ENCODE measurements around the gene SMARCAD1. TPM values are rescaled to one million over a fixed set of nuclear protein-coding genes. Genes with fewer than 3 reads are reported as not detected.
A peak's percentile ranks its signal among the peaks of the same experiment; 100 is the strongest.

Gene SMARCAD1
- total and polyA plus RNA-seq, 9 of the 15 experiments (the other 6 are each of a cell fraction or from before 2014, with no cell fraction given) = 11.2 to 52.2 (median 34.6) TPM

DNA sequence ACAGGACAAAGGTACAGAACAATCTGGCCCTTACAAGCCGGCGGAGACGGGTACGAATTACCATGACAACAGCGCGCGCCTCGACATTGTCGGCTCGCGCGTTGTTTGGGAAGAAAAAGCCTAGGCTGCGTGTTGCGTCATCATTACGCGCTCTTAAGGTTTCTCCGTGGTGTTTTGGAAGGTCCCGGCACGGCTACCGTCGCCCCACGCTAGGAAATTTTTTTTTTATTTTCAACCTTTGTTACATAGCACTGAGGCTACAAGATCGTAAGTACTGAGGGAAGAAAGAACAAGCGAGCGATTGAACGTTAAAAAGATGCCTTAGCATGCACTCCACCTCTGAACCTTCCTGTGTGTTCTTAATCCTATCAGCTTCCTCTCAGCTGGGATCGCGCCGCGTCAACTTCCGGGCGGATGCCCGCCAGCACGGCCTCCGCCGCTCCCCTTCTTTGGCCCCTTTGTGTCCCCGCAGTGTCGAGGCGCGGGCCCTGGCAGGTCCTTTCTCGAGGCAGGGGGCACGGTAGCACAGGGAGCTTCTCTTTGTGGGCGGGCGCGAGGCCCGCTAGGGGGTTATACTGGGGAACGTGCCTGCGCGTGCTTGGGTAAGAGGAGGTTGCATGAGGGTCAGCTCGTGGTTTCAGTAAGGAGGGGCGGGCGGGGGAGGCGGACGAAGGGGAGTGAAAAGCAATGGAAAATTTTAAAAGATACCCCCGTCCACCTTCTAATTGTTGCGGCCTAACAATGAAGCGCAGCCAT, at the start of gene SMARCAD1 (continued):
- TF ChIP-seq, protein P1, sequence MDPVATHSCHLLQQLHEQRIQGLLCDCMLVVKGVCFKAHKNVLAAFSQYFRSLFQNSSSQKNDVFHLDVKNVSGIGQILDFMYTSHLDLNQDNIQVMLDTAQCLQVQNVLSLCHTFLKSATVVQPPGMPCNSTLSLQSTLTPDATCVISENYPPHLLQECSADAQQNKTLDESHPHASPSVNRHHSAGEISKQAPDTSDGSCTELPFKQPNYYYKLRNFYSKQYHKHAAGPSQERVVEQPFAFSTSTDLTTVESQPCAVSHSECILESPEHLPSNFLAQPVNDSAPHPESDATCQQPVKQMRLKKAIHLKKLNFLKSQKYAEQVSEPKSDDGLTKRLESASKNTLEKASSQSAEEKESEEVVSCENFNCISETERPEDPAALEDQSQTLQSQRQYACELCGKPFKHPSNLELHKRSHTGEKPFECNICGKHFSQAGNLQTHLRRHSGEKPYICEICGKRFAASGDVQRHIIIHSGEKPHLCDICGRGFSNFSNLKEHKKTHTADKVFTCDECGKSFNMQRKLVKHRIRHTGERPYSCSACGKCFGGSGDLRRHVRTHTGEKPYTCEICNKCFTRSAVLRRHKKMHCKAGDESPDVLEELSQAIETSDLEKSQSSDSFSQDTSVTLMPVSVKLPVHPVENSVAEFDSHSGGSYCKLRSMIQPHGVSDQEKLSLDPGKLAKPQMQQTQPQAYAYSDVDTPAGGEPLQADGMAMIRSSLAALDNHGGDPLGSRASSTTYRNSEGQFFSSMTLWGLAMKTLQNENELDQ (CRISPR knock-in tag; IDR thresholded peaks at IDR 0.05; ENCODE audit: borderline replicate concordance) = no peak
- TF ChIP-seq, protein P2, sequence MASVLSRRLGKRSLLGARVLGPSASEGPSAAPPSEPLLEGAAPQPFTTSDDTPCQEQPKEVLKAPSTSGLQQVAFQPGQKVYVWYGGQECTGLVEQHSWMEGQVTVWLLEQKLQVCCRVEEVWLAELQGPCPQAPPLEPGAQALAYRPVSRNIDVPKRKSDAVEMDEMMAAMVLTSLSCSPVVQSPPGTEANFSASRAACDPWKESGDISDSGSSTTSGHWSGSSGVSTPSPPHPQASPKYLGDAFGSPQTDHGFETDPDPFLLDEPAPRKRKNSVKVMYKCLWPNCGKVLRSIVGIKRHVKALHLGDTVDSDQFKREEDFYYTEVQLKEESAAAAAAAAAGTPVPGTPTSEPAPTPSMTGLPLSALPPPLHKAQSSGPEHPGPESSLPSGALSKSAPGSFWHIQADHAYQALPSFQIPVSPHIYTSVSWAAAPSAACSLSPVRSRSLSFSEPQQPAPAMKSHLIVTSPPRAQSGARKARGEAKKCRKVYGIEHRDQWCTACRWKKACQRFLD (CRISPR knock-in tag; IDR thresholded peaks at IDR 0.05) = peak; percentile 53; the same call in 1 of the 2 replicates
- TF ChIP-seq STAT5B (CRISPR knock-in tag; IDR thresholded peaks at IDR 0.05) = no peak
- TF ChIP-seq BHLHE40 (IDR thresholded peaks at IDR 0.05; ENCODE audit: low read length) = peak; percentile 82
- peak; percentile 55 to 66 for TF ChIP-seq NRF1 (conservative IDR thresholded peaks at IDR 0.05 in 1 of 2, IDR thresholded peaks at IDR 0.05 in 1 of 2)
- peak in 1 of 2 experiments; percentile 85; a peak in 2 of 4 replicates for TF ChIP-seq CSDE1 (IDR thresholded peaks at IDR 0.05)
- TF ChIP-seq SMARCC2 (IDR thresholded peaks at IDR 0.05; ENCODE audit: low read depth) = no peak; the same call in 1 of the 2 replicates
- TF ChIP-seq, protein P3, sequence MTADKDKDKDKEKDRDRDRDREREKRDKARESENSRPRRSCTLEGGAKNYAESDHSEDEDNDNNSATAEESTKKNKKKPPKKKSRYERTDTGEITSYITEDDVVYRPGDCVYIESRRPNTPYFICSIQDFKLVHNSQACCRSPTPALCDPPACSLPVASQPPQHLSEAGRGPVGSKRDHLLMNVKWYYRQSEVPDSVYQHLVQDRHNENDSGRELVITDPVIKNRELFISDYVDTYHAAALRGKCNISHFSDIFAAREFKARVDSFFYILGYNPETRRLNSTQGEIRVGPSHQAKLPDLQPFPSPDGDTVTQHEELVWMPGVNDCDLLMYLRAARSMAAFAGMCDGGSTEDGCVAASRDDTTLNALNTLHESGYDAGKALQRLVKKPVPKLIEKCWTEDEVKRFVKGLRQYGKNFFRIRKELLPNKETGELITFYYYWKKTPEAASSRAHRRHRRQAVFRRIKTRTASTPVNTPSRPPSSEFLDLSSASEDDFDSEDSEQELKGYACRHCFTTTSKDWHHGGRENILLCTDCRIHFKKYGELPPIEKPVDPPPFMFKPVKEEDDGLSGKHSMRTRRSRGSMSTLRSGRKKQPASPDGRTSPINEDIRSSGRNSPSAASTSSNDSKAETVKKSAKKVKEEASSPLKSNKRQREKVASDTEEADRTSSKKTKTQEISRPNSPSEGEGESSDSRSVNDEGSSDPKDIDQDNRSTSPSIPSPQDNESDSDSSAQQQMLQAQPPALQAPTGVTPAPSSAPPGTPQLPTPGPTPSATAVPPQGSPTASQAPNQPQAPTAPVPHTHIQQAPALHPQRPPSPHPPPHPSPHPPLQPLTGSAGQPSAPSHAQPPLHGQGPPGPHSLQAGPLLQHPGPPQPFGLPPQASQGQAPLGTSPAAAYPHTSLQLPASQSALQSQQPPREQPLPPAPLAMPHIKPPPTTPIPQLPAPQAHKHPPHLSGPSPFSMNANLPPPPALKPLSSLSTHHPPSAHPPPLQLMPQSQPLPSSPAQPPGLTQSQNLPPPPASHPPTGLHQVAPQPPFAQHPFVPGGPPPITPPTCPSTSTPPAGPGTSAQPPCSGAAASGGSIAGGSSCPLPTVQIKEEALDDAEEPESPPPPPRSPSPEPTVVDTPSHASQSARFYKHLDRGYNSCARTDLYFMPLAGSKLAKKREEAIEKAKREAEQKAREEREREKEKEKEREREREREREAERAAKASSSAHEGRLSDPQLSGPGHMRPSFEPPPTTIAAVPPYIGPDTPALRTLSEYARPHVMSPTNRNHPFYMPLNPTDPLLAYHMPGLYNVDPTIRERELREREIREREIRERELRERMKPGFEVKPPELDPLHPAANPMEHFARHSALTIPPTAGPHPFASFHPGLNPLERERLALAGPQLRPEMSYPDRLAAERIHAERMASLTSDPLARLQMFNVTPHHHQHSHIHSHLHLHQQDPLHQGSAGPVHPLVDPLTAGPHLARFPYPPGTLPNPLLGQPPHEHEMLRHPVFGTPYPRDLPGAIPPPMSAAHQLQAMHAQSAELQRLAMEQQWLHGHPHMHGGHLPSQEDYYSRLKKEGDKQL (CRISPR knock-in tag; IDR thresholded peaks at IDR 0.05; ENCODE audit: borderline replicate concordance) = no peak
- TF ChIP-seq EHMT2 (IDR thresholded peaks at IDR 0.05) = no peak
- TF ChIP-seq, protein P4, sequence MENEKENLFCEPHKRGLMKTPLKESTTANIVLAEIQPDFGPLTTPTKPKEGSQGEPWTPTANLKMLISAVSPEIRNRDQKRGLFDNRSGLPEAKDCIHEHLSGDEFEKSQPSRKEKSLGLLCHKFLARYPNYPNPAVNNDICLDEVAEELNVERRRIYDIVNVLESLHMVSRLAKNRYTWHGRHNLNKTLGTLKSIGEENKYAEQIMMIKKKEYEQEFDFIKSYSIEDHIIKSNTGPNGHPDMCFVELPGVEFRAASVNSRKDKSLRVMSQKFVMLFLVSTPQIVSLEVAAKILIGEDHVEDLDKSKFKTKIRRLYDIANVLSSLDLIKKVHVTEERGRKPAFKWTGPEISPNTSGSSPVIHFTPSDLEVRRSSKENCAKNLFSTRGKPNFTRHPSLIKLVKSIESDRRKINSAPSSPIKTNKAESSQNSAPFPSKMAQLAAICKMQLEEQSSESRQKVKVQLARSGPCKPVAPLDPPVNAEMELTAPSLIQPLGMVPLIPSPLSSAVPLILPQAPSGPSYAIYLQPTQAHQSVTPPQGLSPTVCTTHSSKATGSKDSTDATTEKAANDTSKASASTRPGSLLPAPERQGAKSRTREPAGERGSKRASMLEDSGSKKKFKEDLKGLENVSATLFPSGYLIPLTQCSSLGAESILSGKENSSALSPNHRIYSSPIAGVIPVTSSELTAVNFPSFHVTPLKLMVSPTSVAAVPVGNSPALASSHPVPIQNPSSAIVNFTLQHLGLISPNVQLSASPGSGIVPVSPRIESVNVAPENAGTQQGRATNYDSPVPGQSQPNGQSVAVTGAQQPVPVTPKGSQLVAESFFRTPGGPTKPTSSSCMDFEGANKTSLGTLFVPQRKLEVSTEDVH (IDR thresholded peaks at IDR 0.05; ENCODE audit: low read depth, partially characterized antibody) = peak; percentile 75
- TF ChIP-seq BRCA1 (IDR thresholded peaks at IDR 0.05) = no peak
- no peak for TF ChIP-seq BRCA1 (CRISPR knock-in tag; IDR thresholded peaks at IDR 0.05)
- peak; percentile 87 for TF ChIP-seq PHF8 (IDR thresholded peaks at IDR 0.05; ENCODE audit: borderline replicate concordance, low read length)

Measured in K562 (cell line).